ENCODE measurements around the gene PRDM16. TPM values are rescaled to one million over a fixed set of nuclear protein-coding genes. Genes with fewer than 3 reads are reported as not detected.

Gene PRDM16
- total RNA-seq, 1 experiment from 2014 or later = 5.3 TPM

GRCh38 chr1:3438661-3439180, 369.7 kb downstream of the PRDM16 start:
- no TSS peak for BruUV-seq (replicated peaks)
- Histone ChIP-seq H3K36me3 (ENCODE audit: control insufficient read depth, insufficient read depth, low read length) (no peaks in the 10 kb centered on the region), H3K27me3 (replicated peaks; ENCODE audit: control insufficient read depth, insufficient read depth, low read length) (no peaks in the 10 kb centered on the region), H3K4me3 (ENCODE audit: low read depth, low read length) (no peak overlapping the region), H3K9me3 (no peaks in the 10 kb centered on the region), H3K4me1 (no peaks in the 10 kb centered on the region)
- ChIA-PET CTCF (no interaction called here), POLR2A (no interaction called here)
- peaks cover 3% of the 10 kb centered on the region for H3K27me3 Mint-ChIP-seq (ENCODE audit: insufficient read depth, unreplicated experiment)
- H3K4me3 Mint-ChIP-seq (ENCODE audit: unreplicated experiment) = no peak overlapping the region
- intact Hi-C loops (cut with micrococcal nuclease; ENCODE audit: unreplicated experiment) = no loop called here
- no peaks in the 10 kb centered on the region for H3K4me1 Mint-ChIP-seq (ENCODE audit: low read depth, unreplicated experiment)
- DNase-seq = no peak
- H3K27ac Mint-ChIP-seq (ENCODE audit: unreplicated experiment) = no peak overlapping the region
- no peaks in the 10 kb centered on the region for H3K9me3 Mint-ChIP-seq (ENCODE audit: unreplicated experiment)
- H3K36me3 Mint-ChIP-seq (ENCODE audit: insufficient read depth, unreplicated experiment) = no peaks in the 10 kb centered on the region
- no peak for TF ChIP-seq CTCF (IDR thresholded peaks at IDR 0.05; ENCODE audit: insufficient read depth in 1 of 2, low read depth in 1 of 2, low read length in 1 of 2, severe bottlenecking in 1 of 2, unreplicated experiment in 1 of 2)

GRCh38 chr1:3439346-3440299, 370.6 kb downstream of the PRDM16 start:
- Mint-ChIP-seq H3K4me3 (ENCODE audit: unreplicated experiment) (no peak overlapping the region), H3K27me3 (ENCODE audit: insufficient read depth, unreplicated experiment) (peaks cover 3% of the 10 kb centered on the region), H3K9me3 (ENCODE audit: unreplicated experiment) (no peaks in the 10 kb centered on the region), H3K27ac (ENCODE audit: unreplicated experiment) (no peak overlapping the region), H3K4me1 (ENCODE audit: low read depth, unreplicated experiment) (no peaks in the 10 kb centered on the region), H3K36me3 (ENCODE audit: insufficient read depth, unreplicated experiment) (no peaks in the 10 kb centered on the region)
- Histone ChIP-seq H3K4me1 (no peaks in the 10 kb centered on the region), H3K36me3 (ENCODE audit: control insufficient read depth, insufficient read depth, low read length) (no peaks in the 10 kb centered on the region), H3K27me3 (replicated peaks; ENCODE audit: control insufficient read depth, insufficient read depth, low read length) (no peaks in the 10 kb centered on the region), H3K4me3 (ENCODE audit: low read depth, low read length) (no peak overlapping the region), H3K9me3 (no peaks in the 10 kb centered on the region)
- intact Hi-C loops (cut with micrococcal nuclease; ENCODE audit: unreplicated experiment) = no loop called here
- ChIA-PET POLR2A (no interaction called here), CTCF (no interaction called here)
- TF ChIP-seq CTCF (IDR thresholded peaks at IDR 0.05; ENCODE audit: insufficient read depth in 1 of 2, low read depth in 1 of 2, low read length in 1 of 2, severe bottlenecking in 1 of 2, unreplicated experiment in 1 of 2) = no peak
- no TSS peak for BruUV-seq (replicated peaks)
- DNase-seq = no peak

GRCh38 chr1:3440300-3440681, 371.3 kb downstream of the PRDM16 start:
- no peaks in the 10 kb centered on the region for H3K9me3 ChIP-seq
- H3K36me3 ChIP-seq (ENCODE audit: control insufficient read depth, insufficient read depth, low read length) = no peaks in the 10 kb centered on the region
- Mint-ChIP-seq H3K36me3 (ENCODE audit: insufficient read depth, unreplicated experiment) (no peaks in the 10 kb centered on the region), H3K9me3 (ENCODE audit: unreplicated experiment) (no peaks in the 10 kb centered on the region), H3K27ac (ENCODE audit: unreplicated experiment) (no peak overlapping the region), H3K4me3 (ENCODE audit: unreplicated experiment) (no peak overlapping the region), H3K4me1 (ENCODE audit: low read depth, unreplicated experiment) (no peaks in the 10 kb centered on the region), H3K27me3 (ENCODE audit: insufficient read depth, unreplicated experiment) (peaks cover 3% of the 10 kb centered on the region)
- no TSS peak for BruUV-seq (replicated peaks)
- TF ChIP-seq CTCF (IDR thresholded peaks at IDR 0.05; ENCODE audit: insufficient read depth in 1 of 2, low read depth in 1 of 2, low read length in 1 of 2, severe bottlenecking in 1 of 2, unreplicated experiment in 1 of 2) = no peak
- POLR2A ChIA-PET = no interaction called here
- intact Hi-C loops (cut with micrococcal nuclease; ENCODE audit: unreplicated experiment) = no loop called here
- no peak overlapping the region for H3K4me3 ChIP-seq (ENCODE audit: low read depth, low read length)
- DNase-seq = no peak
- H3K4me1 ChIP-seq = no peaks in the 10 kb centered on the region
- H3K27me3 ChIP-seq (replicated peaks; ENCODE audit: control insufficient read depth, insufficient read depth, low read length) = no peaks in the 10 kb centered on the region
- CTCF ChIA-PET = no interaction called here
